A549 (cell line): ENCODE results near the gene USP34.

Experiments
- CBX2 ChIP-seq: fragments of 200-600 bp; sonication (generic); IDR thresholded peaks from 2 replicates; pipeline ENCODE4 v1.6.1; 2016; ENCODE audit warnings: low read depth, mild to moderate bottlenecking, borderline replicate concordance
- CEBPB ChIP-seq, 2 experiments: fragments of >200 bp in 1 of 2; sonication (Bioruptor Twin) in 1 of 2; formaldehyde crosslinking in 1 of 2; IDR thresholded peaks; 2 replicates each; pipeline ENCODE4 v1.6.1; 2012 to 2016
- CTCF ChIP-seq: fragments of >200 bp; sonication (Bioruptor Twin); formaldehyde crosslinking; IDR thresholded peaks from 3 replicates; pipeline ENCODE4 v1.5.1; 2016
- EP300 ChIP-seq, 2 experiments: fragments of >200 bp; sonication (Bioruptor Twin); formaldehyde crosslinking; IDR thresholded peaks; 2 replicates in 1 of 2; 3 replicates in 1 of 2; pipeline ENCODE4 v1.6.1; 2016 to 2017
- JUNB ChIP-seq: fragments of >200 bp; sonication (Bioruptor Twin); formaldehyde crosslinking; IDR thresholded peaks from 2 replicates; pipeline ENCODE4 v1.6.1; 2016
- NR3C1 ChIP-seq: fragments of >200 bp; sonication (Bioruptor Twin); formaldehyde crosslinking; IDR thresholded peaks from 3 replicates; pipeline ENCODE4 v1.6.1; 2017
- POLR2A ChIP-seq: IDR thresholded peaks from 2 replicates; pipeline ENCODE4 v1.6.1; 2012; ENCODE audit warnings: mild to moderate bottlenecking, low read length
- RAD21 ChIP-seq, 2 experiments: fragments of >200 bp in 1 of 2; sonication (Bioruptor Twin) in 1 of 2; formaldehyde crosslinking in 1 of 2; IDR thresholded peaks in 1 of 2; conservative IDR thresholded peaks in 1 of 2; 2 replicates in 1 of 2; 3 replicates in 1 of 2; pipeline ENCODE4 v1.6.1; 2012 to 2018; ENCODE audit warnings: inconsistent platforms in 1 of 2
- RFX5 ChIP-seq: fragments of 450-650 bp; IDR thresholded peaks from 2 replicates; pipeline ENCODE4 v1.7.1; 2014; ENCODE audit warnings: antibody characterized with exemption, mild to moderate bottlenecking, moderate library complexity
- SMC3 ChIP-seq: fragments of >200 bp; sonication (Bioruptor Twin); formaldehyde crosslinking; IDR thresholded peaks from 3 replicates; pipeline ENCODE4 v1.6.1; 2018; ENCODE audit warnings: inconsistent platforms

DNA sequence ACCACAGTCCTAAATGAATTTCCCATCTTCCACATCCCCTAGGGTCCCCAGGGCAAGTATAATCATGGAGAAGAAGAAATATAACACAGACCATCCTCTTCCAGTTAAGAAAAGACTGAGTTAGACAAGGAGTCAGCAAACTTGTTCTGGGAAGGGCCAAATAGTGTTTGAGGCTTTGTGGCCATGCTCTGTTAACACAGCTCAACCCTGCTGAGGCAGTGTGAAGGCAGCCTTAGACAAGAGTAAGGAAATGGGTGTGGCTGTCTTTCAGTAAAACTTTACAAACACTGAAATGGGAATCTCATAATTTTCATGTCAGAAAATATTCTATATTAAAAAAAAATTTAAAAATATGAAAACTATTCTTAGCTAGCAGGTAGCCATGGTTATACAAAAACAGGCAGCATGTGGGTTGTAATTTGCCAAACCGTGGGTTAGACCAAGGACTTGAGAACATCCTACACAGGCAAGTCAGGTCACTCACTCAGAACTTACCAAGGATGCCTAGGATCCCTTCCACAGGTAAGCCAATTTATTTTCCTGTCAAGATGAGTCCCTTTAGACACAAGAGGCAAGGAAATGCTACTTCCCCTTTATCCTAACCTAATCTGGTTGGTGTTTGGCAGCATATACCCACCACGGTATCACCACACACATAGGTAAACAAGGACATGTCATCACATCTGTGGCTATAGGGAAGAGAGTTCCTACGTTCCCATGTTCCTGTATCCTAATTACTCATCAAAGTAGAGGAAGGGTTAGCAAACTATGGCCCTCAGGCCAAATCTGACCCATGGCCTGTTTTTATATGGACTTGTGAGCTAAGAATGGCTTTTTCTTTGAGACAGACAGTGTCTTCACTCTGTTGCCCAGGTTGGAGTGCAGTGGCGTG is 277.0 kb downstream of the USP34 start:
- TF ChIP-seq CTCF (no peak), RFX5 (no peak), CBX2 (no peak), EP300 (IDR thresholded peaks at IDR 0.05) (no peak), SMC3 (no peak), RAD21 (conservative IDR thresholded peaks at IDR 0.05 in 1 of 2, IDR thresholded peaks at IDR 0.05 in 1 of 2) (no peak), NR3C1 (no peak), CEBPB (IDR thresholded peaks at IDR 0.05) (no peak), JUNB (no peak), POLR2A (no peak)
